ENCODE measurements around the gene PSMG3.

DNA sequence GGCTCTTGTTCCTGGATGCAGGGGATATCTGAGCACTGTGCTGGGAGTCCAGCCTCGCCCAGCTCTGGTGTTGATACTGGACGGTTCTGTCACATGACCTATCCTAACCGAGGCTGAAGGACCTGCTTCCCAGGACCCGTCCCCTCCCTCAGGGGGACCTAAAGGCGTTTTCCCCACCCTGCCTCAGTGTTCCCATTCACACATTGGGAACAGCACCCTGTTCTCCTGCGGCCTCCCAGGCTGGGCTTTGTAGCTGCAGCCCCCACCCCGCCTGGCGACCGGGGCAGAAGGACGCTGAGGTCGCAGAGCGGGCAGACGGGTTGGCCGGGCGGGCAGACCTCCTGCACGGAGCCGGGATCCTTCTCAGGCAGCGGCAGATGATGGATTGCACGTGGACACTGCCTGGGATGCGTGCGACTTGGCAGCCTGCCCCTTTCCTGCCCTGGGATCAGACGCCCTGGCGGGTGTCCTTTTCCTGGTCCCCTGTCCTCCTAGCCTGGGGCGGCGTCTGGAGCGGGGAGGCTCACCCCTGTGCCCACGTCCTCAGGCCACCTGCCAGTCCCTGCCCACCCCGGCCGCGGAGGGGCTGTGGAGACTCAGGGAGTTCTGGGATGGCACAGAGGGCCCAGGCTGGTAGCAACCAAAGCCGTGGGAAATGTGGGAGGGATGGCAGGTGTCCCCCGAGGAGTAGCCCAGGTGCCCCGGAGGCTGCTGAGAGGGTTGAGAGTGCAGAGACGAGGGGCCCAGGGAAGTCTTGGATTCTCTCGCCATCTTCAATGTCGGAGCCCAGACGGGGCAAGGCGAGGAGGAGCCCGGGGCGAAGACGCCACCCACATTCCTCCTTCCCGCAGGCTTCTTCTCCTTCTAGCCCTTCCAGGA, 17.2 kb upstream of the PSMG3 start:
- TF ChIP-seq, protein P1, sequence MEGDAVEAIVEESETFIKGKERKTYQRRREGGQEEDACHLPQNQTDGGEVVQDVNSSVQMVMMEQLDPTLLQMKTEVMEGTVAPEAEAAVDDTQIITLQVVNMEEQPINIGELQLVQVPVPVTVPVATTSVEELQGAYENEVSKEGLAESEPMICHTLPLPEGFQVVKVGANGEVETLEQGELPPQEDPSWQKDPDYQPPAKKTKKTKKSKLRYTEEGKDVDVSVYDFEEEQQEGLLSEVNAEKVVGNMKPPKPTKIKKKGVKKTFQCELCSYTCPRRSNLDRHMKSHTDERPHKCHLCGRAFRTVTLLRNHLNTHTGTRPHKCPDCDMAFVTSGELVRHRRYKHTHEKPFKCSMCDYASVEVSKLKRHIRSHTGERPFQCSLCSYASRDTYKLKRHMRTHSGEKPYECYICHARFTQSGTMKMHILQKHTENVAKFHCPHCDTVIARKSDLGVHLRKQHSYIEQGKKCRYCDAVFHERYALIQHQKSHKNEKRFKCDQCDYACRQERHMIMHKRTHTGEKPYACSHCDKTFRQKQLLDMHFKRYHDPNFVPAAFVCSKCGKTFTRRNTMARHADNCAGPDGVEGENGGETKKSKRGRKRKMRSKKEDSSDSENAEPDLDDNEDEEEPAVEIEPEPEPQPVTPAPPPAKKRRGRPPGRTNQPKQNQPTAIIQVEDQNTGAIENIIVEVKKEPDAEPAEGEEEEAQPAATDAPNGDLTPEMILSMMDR (IDR thresholded peaks at IDR 0.05): no peak
- TF ChIP-seq EZH2 (IDR thresholded peaks at IDR 0.05): no peak

All from neural progenitor cell (in vitro differentiated cells).